ENCODE measurements around the gene SLC5A3. TPM values are rescaled to one million over a fixed set of nuclear protein-coding genes. Genes with fewer than 3 reads are reported as not detected.

Gene SLC5A3
- total RNA-seq, 1 experiment from 2014 or later = 12.3 TPM

GRCh38 chr21:34109075-34109474, 35.7 kb downstream of the SLC5A3 start:
- Mint-ChIP-seq H3K9me3 (no peaks in the 10 kb centered on the region), H3K27ac (no peak overlapping the region; a peak in 1 of 7 replicates), H3K36me3 (ENCODE audit: insufficient read depth in 1 of 3, low read depth in 3 of 3) (no peaks in the 10 kb centered on the region; a peak in 3 of 7 replicates), H3K4me3 (no peak overlapping the region), H3K4me1 (peaks cover 38 to 48% of the 10 kb centered on the region in 2 experiments), H3K27me3 (ENCODE audit: low read depth) (no peaks in the 10 kb centered on the region)
- Histone ChIP-seq H2AFZ (ENCODE audit: low read length) (no peak overlapping the region), H3K79me1 (ENCODE audit: insufficient read depth, low read depth, low read length, poor library complexity, severe bottlenecking) (peaks cover 2% of the 10 kb centered on the region), H3K4me2 (ENCODE audit: insufficient read depth, insufficient read length, low read length) (no peak overlapping the region), H2BK5ac (ENCODE audit: insufficient read length, low read length) (no peak overlapping the region), H3K9ac (ENCODE audit: extremely low read depth, insufficient read length, low read length) (no peak overlapping the region), H3T11ph (ENCODE audit: low read length) (no peak overlapping the region), H3K79me2 (ENCODE audit: insufficient read depth, low read length) (peaks cover 5% of the 10 kb centered on the region; the same call in 1 of the 2 replicates), H4K20me1 (ENCODE audit: control insufficient read depth, insufficient read depth, insufficient read length) (no peaks in the 10 kb centered on the region), H4K91ac (ENCODE audit: insufficient read length, low read depth, low read length) (no peak overlapping the region), H2BK120ac (ENCODE audit: low read depth, low read length, poor library complexity, severe bottlenecking) (no peak overlapping the region), H2BK20ac (ENCODE audit: low read depth, low read length, poor library complexity, severe bottlenecking) (no peak overlapping the region), H3K14ac (ENCODE audit: insufficient read depth, low read length) (no peak overlapping the region), H4K5ac (ENCODE audit: insufficient read length, low read depth, low read length) (no peak overlapping the region), H3K4me1 (ENCODE audit: insufficient read depth, low read length) (peaks cover 3% of the 10 kb centered on the region), H3K4ac (ENCODE audit: low read depth, low read length) (no peak overlapping the region), H3K18ac (ENCODE audit: insufficient read length, low read depth, low read length) (no peak overlapping the region), H3K27me3 (ENCODE audit: insufficient read depth, low read length) (no peaks in the 10 kb centered on the region), H2BK15ac (ENCODE audit: low read depth, low read length) (no peak overlapping the region), H2AK5ac (ENCODE audit: insufficient read length, low read length) (no peak overlapping the region), H3K23ac (ENCODE audit: insufficient read length, low read depth, low read length) (no peak overlapping the region), H3K9me3 (ENCODE audit: control insufficient read depth, low read depth, low read length) (no peaks in the 10 kb centered on the region), H2BK12ac (ENCODE audit: insufficient read length, low read depth, low read length) (no peak overlapping the region), H3K27ac (ENCODE audit: insufficient read length, low read depth, low read length) (no peak overlapping the region), H3K23me2 (ENCODE audit: insufficient read length, low read depth, low read length, poor library complexity, severe bottlenecking) (no peaks in the 10 kb centered on the region), H4K8ac (replicated peaks; ENCODE audit: insufficient read length, low read depth, low read length) (no peak overlapping the region), H3K56ac (ENCODE audit: insufficient read length, low read depth, low read length) (no peak overlapping the region)
- DNase-seq = no peak
- TF ChIP-seq CTCF (conservative IDR thresholded peaks at IDR 0.05) = no peak
- no CpG with 5 or more reads among the region's 7 CpGs for WGBS (ENCODE audit: extremely low coverage, insufficient read length, low lambda C conversion rate)
